Astrocyte (in vitro differentiated cells and primary cell): ENCODE data around the gene CDC14B.

Source experiments
- EZH2 ChIP-seq: IDR thresholded peaks from 2 replicates; pipeline ENCODE4 v1.6.1; 2012; ENCODE audit warnings: mild to moderate bottlenecking, low read length, inconsistent platforms; ENCODE audit not compliant: insufficient read depth
- TF ChIP-seq, protein P1 (sequence below): IDR thresholded peaks from 2 replicates; pipeline ENCODE4 v1.5.1; 2011; ENCODE audit warnings: low read depth, mild to moderate bottlenecking, inconsistent platforms, low read length, moderate library complexity; ENCODE audit not compliant: insufficient read depth

DNA sequence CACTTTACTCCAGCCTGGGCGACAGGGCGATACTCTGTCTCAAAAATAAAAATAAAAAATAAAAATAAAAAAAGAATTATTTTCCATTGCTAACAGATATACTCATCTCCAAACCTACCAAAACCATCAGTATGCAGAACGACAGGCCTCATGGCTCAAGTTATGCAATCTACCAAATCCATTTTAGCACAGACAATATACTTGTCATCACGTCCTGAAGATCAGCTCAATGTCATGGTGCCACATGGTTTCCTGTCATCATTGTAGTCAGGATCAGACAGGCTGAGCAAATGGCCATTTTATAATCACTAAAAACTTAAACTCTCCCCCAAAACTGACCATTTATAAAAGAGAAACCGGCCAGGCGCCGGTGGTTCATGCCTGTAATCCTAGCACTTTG lies 100.5 kb downstream of the CDC14B start:
- TF ChIP-seq, protein P1, sequence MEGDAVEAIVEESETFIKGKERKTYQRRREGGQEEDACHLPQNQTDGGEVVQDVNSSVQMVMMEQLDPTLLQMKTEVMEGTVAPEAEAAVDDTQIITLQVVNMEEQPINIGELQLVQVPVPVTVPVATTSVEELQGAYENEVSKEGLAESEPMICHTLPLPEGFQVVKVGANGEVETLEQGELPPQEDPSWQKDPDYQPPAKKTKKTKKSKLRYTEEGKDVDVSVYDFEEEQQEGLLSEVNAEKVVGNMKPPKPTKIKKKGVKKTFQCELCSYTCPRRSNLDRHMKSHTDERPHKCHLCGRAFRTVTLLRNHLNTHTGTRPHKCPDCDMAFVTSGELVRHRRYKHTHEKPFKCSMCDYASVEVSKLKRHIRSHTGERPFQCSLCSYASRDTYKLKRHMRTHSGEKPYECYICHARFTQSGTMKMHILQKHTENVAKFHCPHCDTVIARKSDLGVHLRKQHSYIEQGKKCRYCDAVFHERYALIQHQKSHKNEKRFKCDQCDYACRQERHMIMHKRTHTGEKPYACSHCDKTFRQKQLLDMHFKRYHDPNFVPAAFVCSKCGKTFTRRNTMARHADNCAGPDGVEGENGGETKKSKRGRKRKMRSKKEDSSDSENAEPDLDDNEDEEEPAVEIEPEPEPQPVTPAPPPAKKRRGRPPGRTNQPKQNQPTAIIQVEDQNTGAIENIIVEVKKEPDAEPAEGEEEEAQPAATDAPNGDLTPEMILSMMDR: no peak
- TF ChIP-seq EZH2: no peak
